Measurements from ENCODE around the gene CBR1.

DNA sequence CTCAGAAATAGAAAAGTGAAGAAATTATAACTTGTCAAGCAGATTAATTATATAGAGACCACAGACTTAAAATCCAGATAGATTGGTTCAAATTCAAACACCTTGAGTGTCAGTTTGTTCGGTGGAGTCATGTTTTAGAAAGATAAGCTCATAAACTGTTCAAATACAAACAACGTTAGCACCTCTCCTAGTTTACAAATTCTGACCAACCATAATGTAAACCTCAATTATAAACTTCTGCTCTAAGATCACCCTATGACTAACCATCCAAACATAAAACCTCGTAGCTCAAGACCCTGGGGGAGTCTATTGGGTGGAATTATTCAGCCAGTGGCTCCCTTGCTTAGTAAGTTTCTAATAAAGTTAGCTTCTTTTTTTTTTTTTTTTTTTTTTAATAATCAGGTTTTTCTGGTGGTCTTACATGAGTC, 12.4 kb downstream of the CBR1 start:
- TF ChIP-seq EZH2 (IDR thresholded peaks at IDR 0.05), result no peak
- no peak for TF ChIP-seq POLR2AphosphoS5 (IDR thresholded peaks at IDR 0.05; ENCODE audit: borderline replicate concordance, low read depth, low read length)
